HG03521 (cell line): ENCODE data around the gene HSPE1.
"Not testable (repeated sequence)": the region's sequence is repeated elsewhere in the genome, so short reads cannot be mapped to it uniquely, and the experiment has no call there.

Experiments
- ATAC-seq: cut with Tn5 transposase; IDR thresholded peaks from one replicate; pipeline ENCODE4 v1.9.1; 2021; ENCODE audit warnings: mild to moderate bottlenecking, moderate library complexity; ENCODE audit not compliant: unreplicated experiment

HSPE1 gene

DNA sequence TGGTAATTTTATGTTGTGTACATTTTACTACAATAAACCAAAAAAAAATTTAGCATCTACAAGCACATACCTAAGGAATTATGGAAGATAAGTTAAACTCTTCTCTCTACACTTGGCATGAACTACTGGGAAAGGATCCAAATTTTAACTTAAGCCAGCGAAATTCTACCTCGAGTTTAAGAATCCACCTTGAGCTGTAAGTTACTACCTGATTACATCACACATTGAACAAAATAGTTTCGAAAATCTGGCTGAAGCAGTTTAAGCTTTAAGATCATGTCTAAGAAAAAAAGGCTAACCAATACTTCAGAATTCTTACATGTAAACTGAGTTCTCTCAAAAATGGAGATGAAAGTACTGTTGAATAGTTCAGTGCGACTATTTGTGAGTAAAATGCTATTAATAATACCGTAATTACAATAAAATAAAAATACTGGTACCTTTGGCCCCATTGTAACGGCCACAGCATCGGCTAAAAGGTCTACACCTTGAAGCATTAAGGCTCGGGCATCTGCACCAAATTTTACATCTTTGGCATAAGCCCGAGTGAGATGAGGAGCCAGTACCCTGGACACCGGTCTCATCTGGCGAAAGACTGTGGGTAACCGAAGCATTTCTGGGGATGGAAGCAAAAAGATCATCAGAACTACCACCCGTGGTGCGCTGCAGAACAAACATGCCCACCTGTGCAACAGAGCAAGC lies 1.8 kb upstream of the HSPE1 start:
- no peak for ATAC-seq

GRCh38 chr2:197498937-197499593 lies 1.1 kb upstream of the HSPE1 start:
- peak; percentile 19 for ATAC-seq

DNA sequence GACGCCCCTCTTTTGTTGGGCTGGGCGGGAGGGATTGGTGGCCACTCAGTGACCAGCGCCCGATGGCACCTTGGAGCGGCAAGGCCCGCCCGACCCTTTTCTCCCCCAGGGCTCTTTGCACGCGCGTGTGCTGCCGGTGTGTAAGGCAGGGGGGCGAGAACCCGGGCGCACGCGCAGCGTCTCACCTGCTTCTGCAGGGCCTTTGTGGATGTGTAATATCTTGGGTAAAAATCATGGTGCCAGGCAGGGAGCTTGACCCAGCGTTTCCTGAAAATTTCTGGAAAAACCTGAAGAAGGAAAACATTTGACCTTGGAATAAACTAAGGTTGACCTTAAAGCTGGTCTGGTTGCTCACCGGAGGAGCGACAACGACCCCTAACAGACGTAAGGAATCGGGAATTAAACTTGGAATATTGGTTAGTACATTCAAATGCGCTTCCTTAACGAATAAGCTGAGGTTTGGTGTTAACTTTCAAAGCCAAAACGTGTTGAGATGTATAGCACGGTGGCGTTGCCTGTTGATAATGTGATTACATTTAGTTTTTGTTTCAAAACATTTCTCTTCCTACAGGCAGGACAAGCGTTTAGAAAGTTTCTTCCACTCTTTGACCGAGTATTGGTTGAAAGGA lies 438 bp downstream of the HSPE1 start:
- peak; percentile 1 for ATAC-seq

GRCh38 chr2:197502201-197502600 lies 2.0 kb downstream of the HSPE1 start:
- ATAC-seq, result no peak

DNA sequence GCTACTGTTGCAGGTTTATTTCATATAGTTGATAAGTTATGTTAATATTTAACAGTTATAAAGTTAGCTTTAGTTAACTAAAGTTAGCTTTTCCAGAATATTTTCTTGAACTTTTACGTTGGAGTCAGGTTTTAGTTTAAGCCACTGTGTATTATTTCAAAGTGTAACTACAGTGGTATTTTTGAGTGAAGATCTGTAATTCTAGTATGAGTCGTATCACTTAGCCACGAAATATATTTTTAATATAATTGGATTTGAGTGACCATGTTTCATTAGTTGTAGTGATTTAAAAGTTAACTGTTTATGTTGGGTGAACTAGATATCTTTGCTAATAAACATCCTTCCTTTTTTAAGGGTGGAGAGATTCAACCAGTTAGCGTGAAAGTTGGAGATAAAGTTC lies 2.5 kb downstream of the HSPE1 start:
- no peak for ATAC-seq

GRCh38 chr2:197504000-197504399 lies 3.8 kb downstream of the HSPE1 start:
- no peak for ATAC-seq

GRCh38 chr2:197504512-197504911 lies 4.3 kb downstream of the HSPE1 start:
- ATAC-seq, result no peak

DNA sequence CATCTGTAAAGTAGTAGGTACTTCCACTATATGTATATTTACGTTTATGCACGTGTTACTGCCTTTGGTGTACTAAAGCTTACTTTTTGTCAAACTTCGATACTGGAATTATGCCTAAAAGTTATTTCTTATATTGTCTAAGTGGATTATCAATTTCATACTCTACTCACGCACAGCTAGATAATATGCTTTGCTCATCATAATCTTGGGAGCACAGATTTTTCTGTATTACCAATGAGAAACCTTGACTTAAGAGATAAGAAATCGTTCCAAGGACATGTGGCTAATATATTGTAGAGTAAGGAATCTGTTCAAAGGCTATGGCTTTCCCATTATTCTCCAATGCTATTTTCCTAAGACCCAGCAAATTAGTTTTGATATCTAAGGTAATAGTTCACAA lies 6.5 kb downstream of the HSPE1 start:
- ATAC-seq, result no peak

GRCh38 chr2:197513915-197514314 lies 13.7 kb downstream of the HSPE1 start:
- no peak for ATAC-seq

DNA sequence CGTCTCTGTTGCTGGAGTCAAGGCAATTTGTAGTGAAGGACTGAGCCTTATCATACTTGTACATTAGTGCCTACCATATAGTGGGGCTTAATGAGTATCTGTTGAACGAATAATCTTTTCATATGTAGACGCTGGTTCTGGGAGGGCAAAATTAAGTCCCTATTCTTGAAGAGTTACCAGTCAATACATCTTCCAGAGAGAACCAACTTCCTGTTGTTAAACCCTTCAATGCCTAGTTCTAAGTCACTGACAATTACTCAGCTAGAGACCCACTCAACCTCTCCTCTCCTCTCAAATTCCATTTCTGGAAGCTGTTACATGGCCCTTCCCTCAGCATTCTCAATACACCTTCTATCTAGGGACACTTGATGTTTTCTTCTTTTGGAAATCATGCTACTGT lies 14.6 kb downstream of the HSPE1 start:
- no peak for ATAC-seq

GRCh38 chr2:197515315-197515738 lies 15.1 kb downstream of the HSPE1 start:
- no peak for ATAC-seq

DNA sequence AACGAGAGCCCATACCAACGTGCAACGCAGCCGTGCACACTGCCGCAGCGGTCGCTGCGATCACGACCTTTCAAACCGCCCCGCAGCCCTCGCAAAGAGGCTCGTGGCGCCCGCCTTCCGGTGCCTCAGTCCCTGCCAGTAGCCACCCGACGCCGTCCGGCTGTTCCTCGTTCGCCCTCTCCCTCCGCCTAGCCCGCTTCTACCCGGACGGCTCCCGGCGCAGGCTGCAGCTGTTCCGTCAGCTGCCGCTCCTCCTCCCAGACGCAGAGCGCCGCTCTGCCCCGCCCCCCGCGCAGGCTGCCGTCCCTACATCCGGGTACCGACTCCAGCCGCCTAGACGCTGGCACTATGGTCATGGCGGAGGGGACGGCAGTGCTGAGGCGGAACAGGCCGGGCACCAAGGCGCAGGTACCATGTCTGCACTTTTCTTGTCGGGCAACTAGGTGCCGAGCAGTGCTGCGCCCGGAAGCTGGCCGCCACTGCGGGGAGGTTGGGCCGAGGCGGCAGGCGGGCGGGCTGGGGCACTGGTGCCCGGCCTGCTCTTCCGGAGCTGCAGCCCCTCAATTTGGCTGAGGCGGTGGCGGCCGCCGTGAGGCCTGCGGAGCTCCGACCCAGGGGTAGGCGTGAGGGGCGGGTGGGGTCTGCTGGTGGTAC lies 15.7 kb downstream of the HSPE1 start, which contains the start of gene MOB4:
Gene MOB4 (plus strand): TSS at position 328 of the 654 bp plus-strand sequence. CDS start 21 bp downstream, at position 349.
- peak; percentile 97 for ATAC-seq

GRCh38 chr2:197516393-197516761 lies 16.2 kb downstream of the HSPE1 start:
- peak; percentile 4 for ATAC-seq

DNA sequence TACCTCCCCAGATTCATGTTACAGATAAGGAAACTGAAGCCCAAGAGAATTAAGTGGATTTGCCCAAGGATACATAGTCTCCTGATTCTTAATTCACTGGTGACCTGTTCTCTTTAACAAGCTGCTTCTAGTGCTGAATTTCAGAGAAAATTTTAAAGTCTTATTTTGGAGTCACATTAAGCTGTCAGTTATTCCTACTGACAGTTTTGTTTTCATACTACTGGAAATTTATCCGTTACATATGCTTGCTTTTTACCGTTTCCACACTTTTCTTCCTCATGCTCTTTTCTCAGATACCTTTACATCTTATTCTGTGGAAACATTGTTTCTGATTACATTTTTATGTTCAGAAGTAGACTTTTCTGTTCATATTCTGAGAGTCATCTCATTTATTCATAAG lies 17.0 kb downstream of the HSPE1 start:
- no peak for ATAC-seq

DNA sequence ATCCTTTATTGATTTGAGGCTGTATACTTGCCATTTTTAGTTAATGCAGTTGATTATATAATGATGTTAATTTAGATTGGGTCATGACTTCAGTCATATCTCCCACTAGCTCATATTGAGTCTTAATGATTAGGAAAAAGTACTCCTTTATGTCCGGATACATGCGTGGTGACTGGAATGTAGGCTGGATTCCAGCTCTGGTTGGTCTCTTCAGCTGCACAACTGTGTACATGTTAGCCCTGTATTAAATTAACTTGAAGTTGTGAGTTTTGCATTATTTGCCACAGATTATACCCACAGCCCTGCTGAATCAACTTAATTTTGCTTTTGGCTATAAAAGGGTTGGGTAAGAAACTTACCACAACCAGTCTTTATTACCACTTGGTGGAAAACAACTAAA lies 38.2 kb downstream of the HSPE1 start:
- ATAC-seq, result no peak

- no peak for ATAC-seq
Observed at GRCh38 chr2:197539734-197540133, 39.6 kb downstream of the HSPE1 start.

DNA sequence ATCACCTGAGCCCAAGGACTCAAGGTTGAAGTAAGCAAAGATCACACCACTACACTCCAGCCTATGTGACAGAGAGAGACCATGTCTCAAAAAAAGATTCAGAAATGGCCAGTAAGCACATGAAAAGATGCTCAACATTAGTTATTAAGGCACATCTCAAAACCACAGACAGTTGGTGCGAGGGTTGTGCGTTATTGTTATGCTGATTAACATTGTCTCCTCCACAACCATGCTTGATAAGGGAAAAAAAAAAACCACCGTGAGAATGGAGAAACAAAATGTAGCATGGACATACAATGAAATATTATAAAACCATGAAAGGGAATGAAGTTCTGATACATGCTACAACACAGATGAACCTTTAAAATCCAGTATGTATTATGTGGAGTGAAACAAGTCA lies 43.0 kb downstream of the HSPE1 start:
- no peak for ATAC-seq

DNA sequence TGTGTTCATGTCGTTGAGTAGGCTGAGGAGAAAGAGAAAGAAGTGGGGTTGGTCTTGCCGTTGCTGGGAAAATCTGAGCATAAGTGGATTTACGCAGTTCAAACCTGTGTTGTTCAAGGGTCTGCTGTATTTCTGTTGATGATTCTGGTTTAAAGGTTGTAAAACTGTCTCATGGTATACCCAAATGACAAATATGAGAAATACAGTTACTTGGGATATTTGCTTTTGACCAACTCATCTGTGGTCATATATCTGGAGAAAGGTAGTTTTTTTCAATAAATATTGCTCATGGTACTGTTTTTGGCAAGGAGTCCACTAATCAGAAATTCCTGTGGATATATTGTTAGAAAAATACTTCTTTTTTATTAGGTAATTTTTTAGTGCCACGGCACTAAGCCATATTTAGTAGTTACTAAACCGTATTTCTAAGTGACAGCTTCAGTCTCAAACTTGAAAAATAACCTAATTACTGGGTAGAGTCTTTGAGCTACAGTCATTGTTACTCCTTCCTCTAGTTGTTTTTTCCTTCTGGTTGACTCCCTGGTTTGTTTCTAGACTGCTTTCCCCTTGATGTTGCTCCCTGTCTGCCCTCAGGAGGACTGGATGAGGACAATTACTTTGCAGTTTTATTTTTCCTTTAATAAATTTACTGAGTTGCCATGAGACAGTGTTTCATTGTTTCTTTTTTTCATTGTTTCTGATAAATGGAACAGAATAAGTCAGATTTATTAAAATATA lies 47.2 kb downstream of the HSPE1 start:
- ATAC-seq, result no peak

DNA sequence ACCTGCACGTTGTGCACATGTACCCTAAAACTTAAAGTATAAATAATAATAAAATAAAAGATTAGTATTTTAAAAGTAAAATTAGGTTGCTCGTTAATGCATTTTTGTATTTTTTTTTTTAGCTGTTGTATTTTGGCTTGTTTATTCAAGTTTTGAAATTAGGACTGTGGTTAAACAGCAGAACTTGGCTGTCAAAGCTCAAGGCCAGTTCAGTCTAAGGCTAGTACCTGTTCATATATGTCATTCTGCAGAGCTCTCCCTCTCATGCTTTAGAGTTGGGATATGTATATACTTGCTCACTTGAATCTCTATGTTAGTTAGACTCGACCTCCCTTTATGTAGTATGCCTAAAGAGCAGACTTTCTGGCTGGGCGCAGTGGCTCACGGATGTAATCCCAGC lies 48.4 kb downstream of the HSPE1 start:
- no peak for ATAC-seq

DNA sequence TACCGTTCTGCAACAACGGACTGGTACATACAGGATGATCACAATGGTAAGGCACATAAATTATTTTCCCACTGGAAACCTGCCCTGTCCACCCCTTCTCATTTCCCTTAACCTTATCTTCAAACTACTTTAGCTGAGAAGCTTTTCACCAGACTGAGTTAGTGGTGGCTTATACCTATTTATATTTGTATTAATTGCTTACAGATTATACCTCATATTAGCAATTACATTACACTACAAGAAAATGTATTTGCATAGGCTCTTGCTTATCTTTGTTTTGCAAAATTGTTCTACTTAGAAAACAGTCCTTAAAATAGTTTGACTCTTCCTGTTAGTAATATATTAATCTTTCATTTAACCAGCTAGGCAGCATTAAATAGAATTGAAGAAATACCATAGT lies 51.1 kb downstream of the HSPE1 start:
- ATAC-seq, result not testable (repeated sequence)
